Measurements from ENCODE around the gene GLTP.
"Not testable (repeated sequence)": the region's sequence is repeated elsewhere in the genome, so short reads cannot be mapped to it uniquely, and the experiment has no call there.

Gene GLTP

GRCh38 chr12:109876406-109876805 is 3.9 kb downstream of the GLTP start:
- no peak for DNase-seq

- no peak for DNase-seq
Measured at GRCh38 chr12:109875572-109876131, 4.7 kb downstream of the GLTP start.

- no peak for DNase-seq
Measured at GRCh38 chr12:109873653-109874052, 6.7 kb downstream of the GLTP start.

- no peak for DNase-seq
Measured at GRCh38 chr12:109871668-109872314, 8.6 kb downstream of the GLTP start.

- DNase-seq = no peak
Measured at GRCh38 chr12:109870648-109871047, 9.7 kb downstream of the GLTP start.

- no peak for DNase-seq
Measured at GRCh38 chr12:109868182-109869051, 11.9 kb downstream of the GLTP start.

- no peak for DNase-seq
Measured at GRCh38 chr12:109864916-109865315, 15.4 kb downstream of the GLTP start.

GRCh38 chr12:109863847-109864712 is 16.3 kb downstream of the GLTP start:
- no peak for DNase-seq

- DNase-seq = not testable (repeated sequence)
Measured at GRCh38 chr12:109862491-109862890, 17.9 kb downstream of the GLTP start.

- DNase-seq = no peak
Measured at GRCh38 chr12:109861689-109862314, 18.5 kb downstream of the GLTP start.

- DNase-seq = no peak
Measured at GRCh38 chr12:109860977-109861376, 19.4 kb downstream of the GLTP start.

GRCh38 chr12:109858764-109859163 is 21.6 kb downstream of the GLTP start:
- no peak for DNase-seq

- no peak for DNase-seq
Measured at GRCh38 chr12:109857715-109858114, 22.6 kb downstream of the GLTP start.

GRCh38 chr12:109855377-109855776 is 25.0 kb downstream of the GLTP start:
- no peak for DNase-seq

GRCh38 chr12:109850518-109850917 is 29.8 kb downstream of the GLTP start:
- not testable (repeated sequence) for DNase-seq

GRCh38 chr12:109847142-109847735 is 33.1 kb downstream of the GLTP start:
- no peak for DNase-seq

- no peak for DNase-seq
Measured at GRCh38 chr12:109845824-109846205, 34.5 kb downstream of the GLTP start.

- peak; percentile 93 for DNase-seq
Measured at GRCh38 chr12:109844983-109845823, 35.1 kb downstream of the GLTP start.

GRCh38 chr12:109844091-109844490 is 36.2 kb downstream of the GLTP start:
- no peak for DNase-seq

- no peak for DNase-seq
Measured at GRCh38 chr12:109842021-109842420, 38.3 kb downstream of the GLTP start.

GRCh38 chr12:109841356-109841755 is 39.0 kb downstream of the GLTP start:
- DNase-seq = no peak

Data from right forelimb (tissue), 1 donor.